Measurements from ENCODE around the gene RUFY4. TPM values are rescaled to one million over a fixed set of nuclear protein-coding genes. Genes with fewer than 3 reads are reported as not detected.

RUFY4 gene
- total and polyA plus RNA-seq, 2 of the 13 experiments (the other 11 are each of a cell fraction or from before 2014, with no cell fraction given), result not detected

DNA sequence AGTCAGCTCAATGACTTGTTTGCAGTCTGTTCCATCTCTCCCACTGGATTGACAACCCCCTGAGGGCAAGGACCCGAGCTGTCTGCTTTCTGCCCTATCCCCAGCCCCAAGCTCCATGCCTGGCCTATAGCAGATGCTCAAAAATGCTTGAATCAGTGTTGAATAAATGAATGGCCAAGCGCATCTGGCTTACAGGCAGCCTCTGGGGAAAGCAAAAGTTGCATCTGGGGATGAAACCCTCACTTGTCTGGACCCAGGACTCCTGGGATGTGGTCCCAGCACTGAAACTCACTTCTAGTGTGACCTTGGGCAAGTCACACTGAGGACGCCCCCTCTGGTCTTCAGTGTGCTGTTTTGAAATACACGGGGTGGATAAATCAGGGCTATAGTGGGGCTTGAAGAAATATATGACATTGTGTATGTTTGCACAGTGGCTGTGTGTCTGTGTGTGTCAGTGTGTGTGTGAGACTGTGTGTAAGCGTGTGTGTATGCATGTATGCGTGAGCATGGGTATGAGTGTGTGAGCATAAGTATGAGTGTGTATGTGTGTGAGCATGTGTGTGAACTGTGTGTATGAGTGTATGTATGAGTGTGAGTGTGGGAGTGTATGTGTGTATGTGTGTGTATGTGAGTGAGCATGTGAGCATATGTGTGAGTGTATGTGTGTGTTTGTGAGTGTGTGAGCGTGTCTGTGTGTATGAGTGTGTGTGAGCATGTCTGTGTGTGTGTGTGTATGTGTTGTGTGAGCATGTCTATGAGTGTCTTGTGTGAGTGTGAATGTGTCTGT lies 38.5 kb upstream of the RUFY4 start (continued):
- TF ChIP-seq BRCA1 (CRISPR knock-in tag; IDR thresholded peaks at IDR 0.05) (no peak), ZNF629 (CRISPR knock-in tag; conservative IDR thresholded peaks at IDR 0.05) (no peak), TCF7 (IDR thresholded peaks at IDR 0.05; ENCODE audit: low read depth) (no peak), IRX3 (CRISPR knock-in tag; IDR thresholded peaks at IDR 0.05; ENCODE audit: borderline replicate concordance, low read depth) (no peak), ADNP (CRISPR knock-in tag; IDR thresholded peaks at IDR 0.05) (no peak), NFYC (CRISPR knock-in tag; IDR thresholded peaks at IDR 0.05) (no peak), SMARCE1 (IDR thresholded peaks at IDR 0.05; ENCODE audit: borderline replicate concordance) (no peak), FOXA3 (CRISPR knock-in tag; IDR thresholded peaks at IDR 0.05) (no peak), CCAR2 (optimal IDR thresholded peaks at IDR 0.05; ENCODE audit: low read depth, low read length) (no peak), PHB2 (IDR thresholded peaks at IDR 0.05; ENCODE audit: partially characterized antibody) (peak; percentile 72), EHMT2 (IDR thresholded peaks at IDR 0.05; ENCODE audit: borderline replicate concordance, low read depth, low read length) (no peak), ATM (IDR thresholded peaks at IDR 0.05; ENCODE audit: borderline replicate concordance) (0 out of 2 replicates have a peak, but pooled peaks have one; percentile 8), JUNB (CRISPR knock-in tag; IDR thresholded peaks at IDR 0.05; ENCODE audit: borderline replicate concordance) (0 out of 2 replicates have a peak, but pooled peaks have one; percentile 30), NBN (conservative IDR thresholded peaks at IDR 0.05) (0 out of 2 replicates have a peak, but pooled peaks have one; percentile 62), FOXP1 (IDR thresholded peaks at IDR 0.05) (peak; percentile 36; the same call in 1 of the 2 replicates), FOXP1 (CRISPR knock-in tag; IDR thresholded peaks at IDR 0.05) (no peak), TBX2 (CRISPR knock-in tag; IDR thresholded peaks at IDR 0.05; ENCODE audit: borderline replicate concordance) (no peak)
- TF ChIP-seq, protein P1, sequence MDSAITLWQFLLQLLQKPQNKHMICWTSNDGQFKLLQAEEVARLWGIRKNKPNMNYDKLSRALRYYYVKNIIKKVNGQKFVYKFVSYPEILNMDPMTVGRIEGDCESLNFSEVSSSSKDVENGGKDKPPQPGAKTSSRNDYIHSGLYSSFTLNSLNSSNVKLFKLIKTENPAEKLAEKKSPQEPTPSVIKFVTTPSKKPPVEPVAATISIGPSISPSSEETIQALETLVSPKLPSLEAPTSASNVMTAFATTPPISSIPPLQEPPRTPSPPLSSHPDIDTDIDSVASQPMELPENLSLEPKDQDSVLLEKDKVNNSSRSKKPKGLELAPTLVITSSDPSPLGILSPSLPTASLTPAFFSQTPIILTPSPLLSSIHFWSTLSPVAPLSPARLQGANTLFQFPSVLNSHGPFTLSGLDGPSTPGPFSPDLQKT (CRISPR knock-in tag; IDR thresholded peaks at IDR 0.05; ENCODE audit: borderline replicate concordance), result no peak
- TF ChIP-seq, protein P2, sequence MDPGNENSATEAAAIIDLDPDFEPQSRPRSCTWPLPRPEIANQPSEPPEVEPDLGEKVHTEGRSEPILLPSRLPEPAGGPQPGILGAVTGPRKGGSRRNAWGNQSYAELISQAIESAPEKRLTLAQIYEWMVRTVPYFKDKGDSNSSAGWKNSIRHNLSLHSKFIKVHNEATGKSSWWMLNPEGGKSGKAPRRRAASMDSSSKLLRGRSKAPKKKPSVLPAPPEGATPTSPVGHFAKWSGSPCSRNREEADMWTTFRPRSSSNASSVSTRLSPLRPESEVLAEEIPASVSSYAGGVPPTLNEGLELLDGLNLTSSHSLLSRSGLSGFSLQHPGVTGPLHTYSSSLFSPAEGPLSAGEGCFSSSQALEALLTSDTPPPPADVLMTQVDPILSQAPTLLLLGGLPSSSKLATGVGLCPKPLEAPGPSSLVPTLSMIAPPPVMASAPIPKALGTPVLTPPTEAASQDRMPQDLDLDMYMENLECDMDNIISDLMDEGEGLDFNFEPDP (CRISPR knock-in tag; conservative IDR thresholded peaks at IDR 0.05), result no peak
- TF ChIP-seq, protein P3, sequence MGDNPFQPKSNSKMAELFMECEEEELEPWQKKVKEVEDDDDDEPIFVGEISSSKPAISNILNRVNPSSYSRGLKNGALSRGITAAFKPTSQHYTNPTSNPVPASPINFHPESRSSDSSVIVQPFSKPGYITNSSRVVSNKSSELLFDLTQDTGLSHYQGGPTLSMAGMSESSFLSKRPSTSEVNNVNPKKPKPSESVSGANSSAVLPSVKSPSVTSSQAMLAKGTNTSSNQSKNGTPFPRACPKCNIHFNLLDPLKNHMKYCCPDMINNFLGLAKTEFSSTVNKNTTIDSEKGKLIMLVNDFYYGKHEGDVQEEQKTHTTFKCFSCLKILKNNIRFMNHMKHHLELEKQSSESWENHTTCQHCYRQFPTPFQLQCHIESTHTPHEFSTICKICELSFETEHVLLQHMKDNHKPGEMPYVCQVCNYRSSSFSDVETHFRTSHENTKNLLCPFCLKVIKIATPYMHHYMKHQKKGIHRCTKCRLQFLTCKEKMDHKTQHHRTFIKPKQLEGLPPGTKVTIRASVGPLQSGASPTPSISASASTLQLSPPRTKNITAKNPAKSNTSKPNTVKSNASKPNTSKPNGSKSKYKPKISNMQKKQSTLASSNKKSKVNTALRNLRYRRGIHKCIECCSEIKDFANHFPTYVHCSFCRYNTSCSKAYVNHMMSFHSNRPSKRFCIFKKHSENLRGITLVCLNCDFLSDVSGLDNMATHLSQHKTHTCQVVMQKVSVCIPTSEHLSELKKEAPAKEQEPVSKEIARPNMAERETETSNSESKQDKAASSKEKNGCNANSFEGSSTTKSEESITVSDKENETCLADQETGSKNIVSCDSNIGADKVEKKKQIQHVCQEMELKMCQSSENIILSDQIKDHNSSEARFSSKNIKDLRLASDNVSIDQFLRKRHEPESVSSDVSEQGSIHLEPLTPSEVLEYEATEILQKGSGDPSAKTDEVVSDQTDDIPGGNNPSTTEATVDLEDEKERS (CRISPR knock-in tag; IDR thresholded peaks at IDR 0.05), result no peak
